A673 (cell line): ENCODE results near the gene CAMK1D.

Experiments used
- EZH2 ChIP-seq: fragments of 200-600 bp; sonication (generic); IDR thresholded peaks from 2 replicates; pipeline ENCODE4 v1.6.1; 2017; ENCODE audit warnings: borderline replicate concordance, low read depth, mild to moderate bottlenecking, mixed read lengths, antibody characterized with exemption, low read length; ENCODE audit not compliant: poor library complexity, severe bottlenecking
- TF ChIP-seq, protein P1 (sequence below): fragments of 300-800, 200-600 bp; sonication (generic); conservative IDR thresholded peaks from 2 replicates; pipeline ENCODE4 v1.5.1; 2017; ENCODE audit warnings: low read depth, mild to moderate bottlenecking, antibody characterized with exemption, low read length, moderate library complexity, mixed read lengths

- TF ChIP-seq, protein P1, sequence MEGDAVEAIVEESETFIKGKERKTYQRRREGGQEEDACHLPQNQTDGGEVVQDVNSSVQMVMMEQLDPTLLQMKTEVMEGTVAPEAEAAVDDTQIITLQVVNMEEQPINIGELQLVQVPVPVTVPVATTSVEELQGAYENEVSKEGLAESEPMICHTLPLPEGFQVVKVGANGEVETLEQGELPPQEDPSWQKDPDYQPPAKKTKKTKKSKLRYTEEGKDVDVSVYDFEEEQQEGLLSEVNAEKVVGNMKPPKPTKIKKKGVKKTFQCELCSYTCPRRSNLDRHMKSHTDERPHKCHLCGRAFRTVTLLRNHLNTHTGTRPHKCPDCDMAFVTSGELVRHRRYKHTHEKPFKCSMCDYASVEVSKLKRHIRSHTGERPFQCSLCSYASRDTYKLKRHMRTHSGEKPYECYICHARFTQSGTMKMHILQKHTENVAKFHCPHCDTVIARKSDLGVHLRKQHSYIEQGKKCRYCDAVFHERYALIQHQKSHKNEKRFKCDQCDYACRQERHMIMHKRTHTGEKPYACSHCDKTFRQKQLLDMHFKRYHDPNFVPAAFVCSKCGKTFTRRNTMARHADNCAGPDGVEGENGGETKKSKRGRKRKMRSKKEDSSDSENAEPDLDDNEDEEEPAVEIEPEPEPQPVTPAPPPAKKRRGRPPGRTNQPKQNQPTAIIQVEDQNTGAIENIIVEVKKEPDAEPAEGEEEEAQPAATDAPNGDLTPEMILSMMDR: no peak
- TF ChIP-seq EZH2: no peak
Observed at GRCh38 chr10:12679636-12680035, 330.3 kb downstream of the CAMK1D start.
